HFFc6 (cell line): ENCODE results near the gene DEGS2. TPM values are rescaled to one million over a fixed set of nuclear protein-coding genes. Genes with fewer than 3 reads are reported as not detected.
A peak's percentile ranks its signal among the peaks of the same experiment; 100 is the strongest.

Experiments
- DNase-seq: peaks from one replicate; pipeline ENCODE4 v3.0.0-alpha.2; 2018
- H3K27ac Mint-ChIP-seq: 2 replicates; pipeline ENCODE4 v1.8.0; 2020; ENCODE audit warnings: mild to moderate bottlenecking, mixed read lengths
- H3K27me3 Mint-ChIP-seq: 2 replicates; pipeline ENCODE4 v1.8.0; 2021; ENCODE audit warnings: mild to moderate bottlenecking, moderate library complexity, mixed read lengths; ENCODE audit not compliant: insufficient read depth
- H3K36me3 Mint-ChIP-seq: 2 replicates; pipeline ENCODE4 v1.8.0; 2021; ENCODE audit warnings: low read depth, mixed read lengths
- H3K4me1 Mint-ChIP-seq: 2 replicates; pipeline ENCODE4 v1.8.0; 2020; ENCODE audit warnings: low read depth, mixed read lengths
- H3K4me3 Mint-ChIP-seq: 2 replicates; pipeline ENCODE4 v1.8.0; 2020; ENCODE audit warnings: mild to moderate bottlenecking, moderate library complexity, mixed read lengths
- H3K9me3 Mint-ChIP-seq: 2 replicates; pipeline ENCODE4 v1.8.0; 2020; ENCODE audit warnings: mild to moderate bottlenecking, mixed read lengths
- CTCF ChIP-seq: fragments of 200-600 bp; sonication (generic); IDR thresholded peaks from 2 replicates; pipeline ENCODE4 v1.5.0; 2021; ENCODE audit warnings: antibody characterized with exemption, mild to moderate bottlenecking
- total RNA-seq, 6 experiments: library from RNA; stranded (reverse); fragmentation: NEBNext Ultra II Directional; extraction: Animal tissue kit (Norgen Biotek cat#: 25700); gene quantifications; 2 replicates in 1 of 6; 3 replicates in 5 of 6; pipeline ENCODE4 v1.2.3, GENCODE V29; 2021

Gene DEGS2
- total RNA-seq, 6 experiments from 2014 or later = not detected

- H3K4me1 Mint-ChIP-seq = peaks cover 5% of the 10 kb centered on the region; the same call in 1 of the 2 replicates
- peak overlapping the region; percentile 68 for H3K4me3 Mint-ChIP-seq
- no peaks in the 10 kb centered on the region; the same call in none of the 2 replicates for H3K27me3 Mint-ChIP-seq
- peak; percentile 93 for DNase-seq
- no peaks in the 10 kb centered on the region for H3K9me3 Mint-ChIP-seq
- no peaks in the 10 kb centered on the region for H3K36me3 Mint-ChIP-seq
- peak; percentile 96 for TF ChIP-seq CTCF
- peak overlapping the region; percentile 72 for H3K27ac Mint-ChIP-seq
Measured at GRCh38 chr14:100192672-100193416, 33.4 kb upstream of the DEGS2 start.

GRCh38 chr14:100192250-100192671, 32.8 kb upstream of the DEGS2 start:
- no peaks in the 10 kb centered on the region for H3K9me3 Mint-ChIP-seq
- H3K4me1 Mint-ChIP-seq = peaks cover 5% of the 10 kb centered on the region; the same call in 1 of the 2 replicates
- H3K4me3 Mint-ChIP-seq = peak overlapping the region; percentile 65
- peak overlapping the region; percentile 72 for H3K27ac Mint-ChIP-seq
- no peaks in the 10 kb centered on the region for H3K36me3 Mint-ChIP-seq
- no peaks in the 10 kb centered on the region; the same call in none of the 2 replicates for H3K27me3 Mint-ChIP-seq
- no peak for DNase-seq
- no peak for TF ChIP-seq CTCF

GRCh38 chr14:100191584-100192249, 32.3 kb upstream of the DEGS2 start:
- Mint-ChIP-seq H3K4me3 (no peak overlapping the region), H3K36me3 (no peaks in the 10 kb centered on the region), H3K4me1 (peaks cover 5% of the 10 kb centered on the region; the same call in 1 of the 2 replicates), H3K27ac (no peak overlapping the region), H3K9me3 (no peaks in the 10 kb centered on the region), H3K27me3 (no peaks in the 10 kb centered on the region; the same call in none of the 2 replicates)
- no peak for DNase-seq
- no peak for TF ChIP-seq CTCF

GRCh38 chr14:100190126-100190525, 30.7 kb upstream of the DEGS2 start:
- Mint-ChIP-seq H3K9me3 (no peaks in the 10 kb centered on the region), H3K27ac (no peak overlapping the region), H3K4me3 (no peak overlapping the region), H3K4me1 (peaks cover 5% of the 10 kb centered on the region; the same call in 1 of the 2 replicates), H3K36me3 (no peaks in the 10 kb centered on the region), H3K27me3 (no peaks in the 10 kb centered on the region; the same call in 1 of the 2 replicates)
- no peak for DNase-seq
- TF ChIP-seq CTCF = no peak

- Mint-ChIP-seq H3K27ac (no peak overlapping the region), H3K9me3 (no peaks in the 10 kb centered on the region), H3K4me3 (no peak overlapping the region), H3K27me3 (no peaks in the 10 kb centered on the region; the same call in 1 of the 2 replicates), H3K36me3 (no peaks in the 10 kb centered on the region), H3K4me1 (peaks cover 4% of the 10 kb centered on the region; the same call in 1 of the 2 replicates)
- DNase-seq = no peak
- no peak for TF ChIP-seq CTCF
Measured at GRCh38 chr14:100188392-100189030, 29.1 kb upstream of the DEGS2 start.
